Activated CD8-positive, alpha-beta memory T cell treated with anti-CD3 and anti-CD28 coated beads for 24 hours (primary cell): ENCODE measurements around the gene MPRIP.
"Not testable (repeated sequence)": the region's sequence is repeated elsewhere in the genome, so short reads cannot be mapped to it uniquely, and the experiment has no call there.

Source experiments
- DNase-seq: peaks from one replicate; pipeline ENCODE4 v3.0.0-alpha.2; 2020

MPRIP gene

DNA sequence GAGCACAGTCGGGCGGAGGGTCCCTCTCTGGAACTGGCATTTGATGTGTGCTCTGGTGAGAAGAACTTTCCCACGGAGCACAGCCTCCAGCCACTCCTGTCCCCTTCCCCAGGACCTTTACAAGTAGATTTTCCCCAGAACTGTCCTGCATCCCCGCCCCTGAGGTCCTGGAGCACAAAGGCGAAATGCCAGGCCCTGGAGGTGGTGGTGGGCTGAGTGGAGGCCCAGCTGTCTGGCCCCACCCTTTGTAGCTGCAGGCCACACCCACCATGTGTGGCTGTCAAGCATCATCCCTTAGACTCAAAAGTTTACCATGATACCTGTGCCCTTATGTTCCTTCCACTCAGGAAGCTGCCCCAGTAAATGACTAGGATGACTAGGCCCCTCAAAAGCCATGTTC is 126.1 kb downstream of the MPRIP start:
- DNase-seq, result no peak

DNA sequence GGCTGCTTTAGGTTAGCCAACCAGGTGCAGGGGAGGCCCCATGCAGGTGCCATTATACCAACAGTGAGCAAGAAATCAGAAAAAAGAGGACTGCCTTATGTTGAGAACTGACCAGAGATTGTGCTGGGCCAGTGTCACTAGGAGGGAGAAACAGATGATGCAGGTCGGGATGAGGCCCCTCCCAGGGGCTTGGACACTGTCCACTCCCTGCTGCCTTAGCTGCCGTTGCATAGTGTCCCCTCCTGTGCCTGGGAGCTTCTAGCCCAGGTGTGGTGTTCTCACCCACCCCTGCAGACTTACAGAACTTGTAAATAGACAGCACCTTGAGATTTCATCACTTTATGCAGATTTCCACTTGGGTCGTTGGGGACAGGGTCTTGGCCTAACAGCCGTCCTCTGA is 127.1 kb downstream of the MPRIP start:
- no peak for DNase-seq

DNA sequence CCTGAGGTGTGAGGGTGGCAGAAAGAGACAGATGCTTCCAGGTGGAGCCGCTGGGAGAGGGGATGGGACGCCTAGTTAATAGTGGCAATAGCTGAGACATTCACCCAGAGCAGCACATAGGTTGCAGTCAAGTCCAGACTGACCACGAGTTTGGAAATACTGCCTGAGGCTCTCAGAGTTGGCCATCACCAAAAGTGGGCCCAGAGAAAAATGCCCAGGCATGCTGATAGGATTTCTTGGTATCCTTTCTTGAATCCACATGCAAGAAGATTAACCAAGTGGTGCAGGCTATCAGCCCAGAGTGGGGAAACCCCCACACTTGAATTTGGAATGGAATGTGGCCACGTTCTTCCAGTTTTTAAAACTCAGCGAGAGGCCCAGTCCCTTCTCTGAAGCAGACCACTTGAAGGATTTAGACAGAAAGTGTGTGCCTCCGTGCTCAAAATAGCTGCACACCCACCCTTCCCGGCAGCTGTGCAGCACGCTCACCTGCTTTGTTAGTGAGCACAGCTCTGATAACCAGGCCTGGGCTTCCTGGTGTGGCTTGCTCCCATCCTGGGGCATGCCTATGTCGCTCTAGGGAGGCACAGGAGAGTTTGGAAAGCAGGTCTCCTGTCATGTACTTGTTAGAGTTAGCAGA is 128.2 kb downstream of the MPRIP start:
- DNase-seq, result no peak

DNA sequence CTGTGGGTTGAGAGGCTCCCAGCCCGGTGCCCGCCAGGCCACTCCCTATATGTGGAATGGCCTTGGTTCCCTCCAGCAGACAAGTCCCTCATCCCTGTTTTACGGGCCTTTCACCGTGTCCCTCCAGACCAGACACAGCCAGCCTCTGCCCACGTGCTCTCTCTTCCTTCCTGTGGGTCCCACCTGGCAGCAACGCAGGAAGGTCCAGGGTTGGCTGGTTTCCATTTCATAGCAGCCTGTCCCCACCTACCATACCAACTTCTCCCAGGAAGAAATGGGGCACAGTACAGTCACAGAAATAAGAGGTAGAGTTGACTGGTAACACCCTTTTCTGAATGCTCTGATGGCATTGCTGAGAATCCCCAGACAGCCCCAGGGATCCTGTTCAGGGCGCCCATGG is 128.9 kb downstream of the MPRIP start:
- no peak for DNase-seq

DNA sequence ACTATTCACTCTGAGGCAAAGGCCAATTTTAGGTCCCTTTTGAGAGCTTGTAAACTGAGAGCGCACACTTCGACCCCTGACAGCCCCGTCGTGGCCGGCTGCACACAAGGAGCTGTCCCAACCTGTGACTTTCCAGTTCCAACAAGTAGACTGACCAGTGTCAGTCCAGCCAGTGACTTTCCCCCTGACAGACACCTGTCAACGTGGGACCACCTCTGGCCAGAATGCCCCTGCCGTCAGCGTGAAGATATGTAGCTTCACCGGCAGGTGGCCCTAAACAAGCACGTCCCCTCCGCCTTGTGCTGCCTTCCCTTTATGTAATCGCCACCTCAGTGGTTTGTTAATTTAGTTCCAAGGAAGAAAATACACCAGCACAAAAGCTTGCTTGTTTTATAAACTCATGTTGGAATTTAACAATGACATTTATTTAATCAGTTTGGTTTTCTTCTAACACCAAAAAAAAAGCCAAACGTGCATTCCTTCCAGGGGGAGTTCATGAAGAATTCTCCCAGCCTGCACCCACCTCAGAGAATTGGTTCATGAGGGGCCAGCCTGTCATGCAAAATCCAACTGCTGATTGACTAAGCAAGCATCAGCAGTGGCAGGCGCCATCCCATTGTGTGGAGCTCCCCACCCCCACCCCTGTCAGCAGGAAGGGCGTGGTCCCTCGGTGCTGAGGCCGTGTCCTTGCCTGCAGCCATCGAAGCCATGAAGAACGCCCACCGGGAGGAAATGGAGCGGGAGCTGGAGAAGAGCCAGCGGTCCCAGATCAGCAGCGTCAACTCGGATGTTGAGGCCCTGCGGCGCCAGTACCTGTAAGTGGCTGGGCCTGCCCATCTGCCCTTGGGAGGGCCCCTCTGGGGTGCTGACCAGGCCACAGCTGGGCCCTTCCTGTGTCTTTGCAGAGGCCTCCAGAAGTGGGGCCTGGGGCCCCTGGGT is 130.0 kb downstream of the MPRIP start:
- DNase-seq, result no peak

DNA sequence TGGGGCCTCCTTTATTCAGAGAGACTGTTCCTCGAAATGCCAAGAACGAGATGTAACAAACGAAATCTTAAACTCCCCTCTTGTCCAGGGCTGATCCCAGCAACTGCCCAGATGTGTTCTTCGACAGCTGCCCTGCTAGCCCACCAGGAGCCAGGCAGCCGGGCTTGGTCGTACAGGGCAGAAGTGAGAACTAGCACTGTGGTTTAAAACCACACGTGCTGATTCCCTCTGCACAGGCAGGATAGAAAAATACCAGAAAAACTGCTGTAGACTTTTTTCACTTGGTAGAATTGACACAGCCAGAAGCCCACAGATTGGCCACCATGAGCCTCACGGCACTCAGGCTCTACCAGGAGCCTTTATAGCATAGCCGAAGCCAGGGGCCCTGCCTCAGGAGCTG is 130.7 kb downstream of the MPRIP start:
- no peak for DNase-seq

DNA sequence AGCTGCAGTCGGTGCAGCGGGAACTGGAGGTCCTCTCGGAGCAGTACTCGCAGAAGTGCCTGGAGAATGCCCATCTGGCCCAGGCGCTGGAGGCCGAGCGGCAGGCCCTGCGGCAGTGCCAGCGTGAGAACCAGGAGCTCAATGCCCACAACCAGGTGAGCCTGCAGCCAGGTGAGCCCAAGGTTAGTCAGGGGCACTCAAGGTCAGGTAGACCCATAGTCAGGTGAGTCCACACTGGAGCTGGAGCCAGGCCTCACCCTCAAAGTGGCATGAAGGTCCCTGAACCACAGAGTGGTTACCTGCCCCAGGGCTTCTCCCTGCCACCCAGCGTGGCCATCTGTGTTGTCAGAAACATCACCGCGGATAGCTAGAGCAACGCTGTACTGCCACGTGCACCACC is 131.7 kb downstream of the MPRIP start:
- DNase-seq, result no peak

DNA sequence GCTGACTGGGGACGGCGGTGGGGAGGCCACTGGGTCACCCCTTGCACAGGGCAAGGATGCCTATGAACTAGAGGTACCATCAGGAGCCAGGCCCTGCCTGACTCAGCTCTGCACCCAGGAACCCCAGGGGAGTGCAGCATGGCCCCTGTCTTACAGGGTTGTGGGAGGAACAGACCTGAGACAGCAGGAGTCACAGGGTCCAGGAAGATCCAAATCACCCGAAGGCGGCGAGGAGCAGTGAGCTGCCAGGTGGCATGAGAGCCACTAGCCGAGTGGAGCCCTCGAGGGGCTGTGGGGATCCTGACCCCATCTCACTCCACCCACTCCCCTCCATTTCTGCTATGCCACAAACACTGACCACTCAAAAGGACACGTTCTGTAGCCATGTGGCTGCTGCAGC is 133.1 kb downstream of the MPRIP start:
- no peak for DNase-seq

DNA sequence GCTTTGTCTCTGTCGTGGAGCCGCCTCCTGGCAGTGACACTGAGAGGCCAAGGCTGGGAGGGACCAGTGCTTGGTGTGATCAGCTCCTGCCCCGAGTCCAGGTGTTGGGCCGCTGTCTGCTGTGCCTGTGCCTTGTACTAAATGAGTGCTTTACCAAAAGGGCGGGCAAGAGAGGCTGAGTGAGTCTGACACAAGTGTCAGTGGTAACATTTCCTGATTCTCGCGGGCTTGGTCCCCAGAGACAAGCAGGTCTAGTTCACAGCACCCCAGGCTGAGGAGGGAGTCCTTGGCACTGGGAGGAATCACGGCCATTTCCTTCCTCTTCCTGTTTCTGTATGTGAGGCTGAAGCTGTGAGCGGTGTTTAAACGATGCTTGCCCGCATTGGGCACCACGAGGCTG is 133.7 kb downstream of the MPRIP start:
- no peak for DNase-seq

DNA sequence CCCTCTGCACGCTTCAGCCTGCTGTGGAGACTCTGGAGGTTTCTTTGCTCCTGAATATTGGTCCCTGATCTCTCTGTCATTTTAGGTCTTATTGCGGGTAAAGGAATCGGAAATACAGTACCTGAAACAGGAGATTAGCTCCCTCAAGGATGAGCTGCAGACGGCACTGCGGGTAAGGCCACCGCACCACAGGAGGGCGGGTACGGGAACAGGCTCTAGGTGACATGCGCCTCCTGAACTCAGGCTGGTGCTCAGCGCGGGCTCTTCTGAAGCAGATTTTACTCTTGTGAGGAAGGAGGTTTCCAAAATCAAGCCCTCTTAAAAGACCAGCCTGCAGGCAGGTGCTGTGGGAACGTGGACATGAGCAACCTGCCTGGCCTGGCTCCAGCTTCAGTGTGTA is 134.1 kb downstream of the MPRIP start:
- no peak for DNase-seq

DNA sequence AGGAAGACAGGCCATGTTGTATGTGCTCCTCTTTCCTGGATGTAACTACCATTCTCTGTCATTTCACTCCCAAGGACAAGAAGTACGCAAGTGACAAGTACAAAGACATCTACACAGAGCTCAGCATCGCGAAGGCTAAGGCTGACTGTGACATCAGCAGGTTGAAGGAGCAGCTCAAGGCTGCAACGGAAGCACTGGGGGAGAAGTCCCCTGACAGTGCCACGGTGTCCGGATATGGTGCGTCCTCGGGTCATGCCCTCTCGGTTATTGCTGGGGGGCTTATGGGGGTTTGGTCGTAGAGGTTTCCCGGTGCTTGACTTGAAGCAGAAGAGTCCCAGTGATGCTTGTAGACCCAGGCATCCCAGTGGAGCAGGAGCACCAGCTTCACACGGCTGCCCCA is 134.9 kb downstream of the MPRIP start:
- DNase-seq, result no peak

DNA sequence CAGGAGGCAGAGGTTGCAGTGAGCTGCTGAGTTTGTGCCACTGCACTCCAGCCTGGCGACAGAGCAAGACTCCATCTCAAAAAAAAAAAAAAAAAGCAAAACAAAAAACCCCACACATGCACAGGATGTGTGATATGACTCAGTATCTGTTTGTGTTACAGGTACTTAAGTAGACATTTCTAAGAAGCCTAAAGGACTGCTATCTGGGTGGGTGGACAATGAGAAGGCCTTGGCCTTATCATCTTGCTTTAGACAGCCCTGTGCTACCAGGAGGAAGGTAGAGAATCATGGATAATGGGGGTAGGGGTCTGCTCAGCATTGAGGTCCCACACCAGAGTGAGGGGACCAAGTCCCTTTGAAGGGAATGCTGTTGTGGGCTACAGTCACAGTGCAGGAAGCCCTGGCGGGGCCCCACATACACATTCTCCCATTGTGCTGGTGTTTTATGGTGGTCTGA is 137.1 kb downstream of the MPRIP start:
- peak; percentile 76 for DNase-seq

DNA sequence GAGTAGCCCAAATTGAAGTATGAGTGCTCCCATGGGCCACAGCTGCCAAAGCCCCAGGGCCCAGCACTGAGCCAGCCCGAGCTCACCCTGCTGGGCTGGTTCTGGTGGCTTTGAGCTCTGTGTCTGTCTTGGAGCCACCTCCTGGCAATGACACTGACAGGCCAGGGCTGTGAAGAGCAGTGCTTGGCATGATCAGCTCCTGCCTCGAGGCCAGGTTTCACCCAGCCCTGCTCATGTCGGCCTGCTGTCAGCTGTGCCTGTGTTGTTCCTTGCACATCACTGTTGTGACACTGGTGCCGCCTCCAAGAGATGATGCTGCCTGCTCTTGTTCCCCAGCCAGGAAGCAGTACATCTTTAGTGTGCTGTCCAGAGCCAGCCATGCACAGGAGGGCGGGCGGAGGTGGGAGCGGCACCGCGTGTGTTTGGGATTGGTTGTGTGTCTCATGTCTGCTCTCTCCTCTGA is 137.9 kb downstream of the MPRIP start:
- no peak for DNase-seq

DNA sequence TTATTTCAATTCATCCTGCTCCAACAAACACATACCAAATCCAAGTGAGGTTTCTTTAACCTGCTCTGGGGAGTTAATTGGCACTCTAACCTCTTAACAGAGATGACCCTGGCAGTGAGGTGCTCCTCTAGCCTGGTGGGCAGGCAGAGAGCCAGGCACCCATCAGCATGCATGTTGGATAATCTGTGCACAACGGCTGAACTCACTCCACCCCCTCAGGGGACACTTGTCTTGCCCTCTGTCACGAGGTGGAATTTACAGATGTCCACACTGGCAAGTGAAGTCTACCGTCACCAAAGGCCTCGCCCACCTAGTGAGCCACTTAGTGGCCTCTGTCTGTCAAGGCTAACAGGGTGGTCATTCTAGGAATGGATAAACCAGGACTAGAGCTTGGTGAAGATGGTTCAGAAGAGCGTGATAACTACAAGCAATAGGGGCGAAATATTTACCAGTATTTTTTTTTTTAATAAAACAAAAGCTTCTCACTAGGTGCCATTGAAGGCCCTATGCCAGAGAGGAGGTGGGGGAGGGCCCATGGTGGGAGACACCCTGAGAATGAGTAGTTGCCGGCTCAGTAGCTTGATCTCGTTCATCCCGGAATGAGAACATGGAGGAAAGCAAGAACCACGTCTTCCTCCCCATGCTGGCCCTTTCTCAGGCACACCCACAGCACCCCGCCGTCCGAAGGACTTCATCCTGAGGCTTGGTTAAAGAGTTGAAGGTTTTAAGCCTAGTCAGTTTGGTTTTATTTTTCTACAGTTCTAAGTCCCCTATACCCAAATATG is 138.7 kb downstream of the MPRIP start:
- no peak for DNase-seq

DNA sequence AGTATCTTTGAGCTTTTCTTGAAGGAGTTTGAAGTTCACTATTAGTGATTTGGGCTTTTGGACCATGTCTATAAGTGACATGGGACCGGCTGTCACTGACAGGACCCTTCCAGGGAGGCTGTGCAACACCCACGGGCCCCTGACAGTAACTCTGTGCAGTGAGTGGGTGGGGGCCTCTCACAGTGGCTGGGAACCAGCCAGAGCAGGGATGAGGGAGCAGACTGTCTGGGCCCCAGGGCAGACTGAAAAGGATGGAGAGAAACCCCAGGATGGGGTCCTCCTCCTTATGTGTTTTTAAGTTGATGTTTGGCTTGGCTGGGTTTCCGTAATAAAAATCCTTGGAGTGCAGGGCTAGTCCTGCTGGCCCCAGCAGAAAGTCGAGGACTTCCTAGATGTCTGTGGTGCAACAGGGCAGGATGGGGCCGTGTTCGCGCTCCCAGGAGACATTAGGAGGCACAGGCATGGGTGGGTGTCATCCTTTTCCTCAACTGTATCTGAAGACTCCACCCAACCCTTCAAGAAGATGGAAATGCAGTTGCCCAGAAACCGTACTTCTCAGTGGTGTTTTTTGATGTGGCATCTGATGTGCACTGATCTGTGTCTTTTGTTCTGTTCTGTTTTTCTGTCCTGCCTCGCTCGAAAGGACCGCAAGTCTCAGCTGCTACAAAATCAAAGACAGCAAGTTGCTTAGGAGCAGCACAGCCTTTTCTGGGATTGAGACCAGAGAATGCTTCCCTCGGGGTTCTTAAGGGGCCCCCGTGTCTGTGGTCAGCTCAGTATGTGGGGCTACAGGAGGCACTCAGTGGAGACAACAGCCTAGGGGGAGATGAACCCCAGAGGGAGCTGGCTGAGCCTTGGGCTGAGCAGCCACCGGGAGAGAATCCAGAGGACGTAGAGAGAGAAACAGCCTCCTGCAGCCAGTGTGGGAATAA is 139.7 kb downstream of the MPRIP start:
- DNase-seq, result no peak

DNA sequence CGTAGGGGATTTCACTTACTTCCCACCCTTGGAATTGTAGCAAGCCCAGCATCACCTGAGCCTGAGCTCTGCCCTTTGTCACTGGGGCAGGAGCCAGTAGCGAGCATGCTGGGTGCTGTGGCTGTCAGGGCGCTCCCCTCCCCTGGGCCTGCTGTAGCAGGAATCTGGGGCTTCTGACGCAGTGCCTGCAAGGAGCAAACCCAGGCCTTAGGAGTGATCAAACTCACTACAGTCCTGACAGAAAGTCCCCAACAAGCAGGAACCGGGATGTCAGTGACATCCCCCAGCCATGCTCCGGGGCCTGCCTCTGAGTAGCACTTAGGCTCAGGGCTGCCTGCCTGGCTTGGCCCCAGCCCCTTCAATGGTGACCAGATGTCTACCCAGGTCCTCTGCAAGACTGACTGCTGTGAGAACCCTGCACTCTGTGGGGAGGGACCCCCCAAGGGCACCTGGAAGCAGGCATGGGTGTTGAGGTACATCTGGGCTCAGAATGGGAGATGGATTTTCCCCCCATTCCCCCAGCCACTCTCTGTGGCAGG is 140.4 kb downstream of the MPRIP start:
- DNase-seq, result no peak

DNA sequence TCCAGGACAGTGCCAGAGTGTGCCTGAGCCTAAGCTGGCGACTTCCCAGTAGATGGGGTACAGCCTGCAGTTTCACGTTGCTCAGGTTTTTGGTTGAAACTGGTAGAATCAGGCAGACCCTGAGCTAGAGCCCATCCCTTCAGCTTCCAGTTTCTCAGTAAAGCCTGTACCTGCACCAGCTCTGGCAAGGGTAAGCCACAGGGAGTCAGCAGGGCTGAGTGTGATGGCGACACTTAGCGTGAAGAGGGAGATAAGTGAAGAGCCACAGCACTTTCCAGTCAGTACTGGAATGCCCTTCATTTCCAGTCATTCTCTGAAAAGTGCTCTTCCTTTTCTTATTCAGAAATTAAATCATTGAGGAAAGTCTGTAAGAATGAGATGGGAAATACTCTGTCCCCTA is 141.5 kb downstream of the MPRIP start:
- DNase-seq, result no peak

DNA sequence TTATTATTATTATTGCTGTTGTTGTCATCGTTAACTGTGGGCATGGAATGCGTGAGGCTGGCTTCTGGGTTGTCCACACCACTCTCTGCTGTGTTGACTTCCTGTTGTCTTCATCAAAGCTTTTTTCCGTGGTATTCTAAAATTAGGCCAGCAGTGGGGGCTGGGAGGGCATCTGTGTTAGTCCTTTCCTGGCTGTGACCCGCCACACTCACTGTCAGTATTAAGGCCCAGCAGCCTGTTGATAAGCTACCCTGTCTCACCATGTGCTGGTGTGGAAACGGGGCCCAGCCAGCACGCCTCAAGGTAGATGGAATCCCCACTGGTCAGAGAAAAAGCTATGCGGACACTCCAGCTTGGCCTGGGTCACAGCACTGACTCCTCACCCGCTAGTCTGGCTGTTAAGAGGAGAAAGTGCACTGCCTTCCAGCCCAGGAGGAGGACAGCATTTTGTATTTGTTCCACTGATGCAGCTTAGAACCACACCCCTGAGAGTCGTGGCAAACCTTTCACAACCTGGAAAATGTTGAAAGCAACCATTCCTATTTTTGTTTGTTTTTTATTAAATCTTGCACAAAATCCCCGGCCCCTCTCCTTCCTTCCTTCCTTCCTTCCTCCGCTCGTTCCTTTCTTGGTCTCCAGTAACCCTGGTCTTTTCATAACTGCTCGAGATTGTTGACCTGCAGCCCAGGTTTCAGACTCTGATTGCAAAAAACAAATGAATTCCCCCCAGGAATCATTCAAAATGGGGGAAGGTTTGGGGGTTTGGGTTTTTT is 142.9 kb downstream of the MPRIP start:
- not testable (repeated sequence) for DNase-seq

DNA sequence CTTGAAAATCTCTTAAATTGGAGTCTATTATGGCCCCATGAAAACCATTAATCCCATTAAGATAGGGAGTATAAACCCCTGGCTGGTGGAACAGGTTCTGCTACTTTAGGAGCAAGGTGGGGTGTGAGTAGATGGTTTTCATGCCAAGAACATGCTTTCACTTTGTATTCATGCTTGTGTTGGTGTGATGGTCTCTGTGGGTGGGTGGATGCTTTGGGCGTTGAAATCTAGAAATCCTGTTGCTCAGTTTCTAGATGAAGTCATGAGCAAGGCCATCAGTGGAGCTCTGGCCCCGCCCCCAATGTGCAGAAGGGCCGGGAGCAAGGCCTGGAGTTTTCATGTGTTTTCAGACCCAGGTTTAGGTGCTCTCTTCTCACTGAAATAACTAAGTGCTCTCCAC is 143.8 kb downstream of the MPRIP start:
- DNase-seq, result peak; percentile 80

DNA sequence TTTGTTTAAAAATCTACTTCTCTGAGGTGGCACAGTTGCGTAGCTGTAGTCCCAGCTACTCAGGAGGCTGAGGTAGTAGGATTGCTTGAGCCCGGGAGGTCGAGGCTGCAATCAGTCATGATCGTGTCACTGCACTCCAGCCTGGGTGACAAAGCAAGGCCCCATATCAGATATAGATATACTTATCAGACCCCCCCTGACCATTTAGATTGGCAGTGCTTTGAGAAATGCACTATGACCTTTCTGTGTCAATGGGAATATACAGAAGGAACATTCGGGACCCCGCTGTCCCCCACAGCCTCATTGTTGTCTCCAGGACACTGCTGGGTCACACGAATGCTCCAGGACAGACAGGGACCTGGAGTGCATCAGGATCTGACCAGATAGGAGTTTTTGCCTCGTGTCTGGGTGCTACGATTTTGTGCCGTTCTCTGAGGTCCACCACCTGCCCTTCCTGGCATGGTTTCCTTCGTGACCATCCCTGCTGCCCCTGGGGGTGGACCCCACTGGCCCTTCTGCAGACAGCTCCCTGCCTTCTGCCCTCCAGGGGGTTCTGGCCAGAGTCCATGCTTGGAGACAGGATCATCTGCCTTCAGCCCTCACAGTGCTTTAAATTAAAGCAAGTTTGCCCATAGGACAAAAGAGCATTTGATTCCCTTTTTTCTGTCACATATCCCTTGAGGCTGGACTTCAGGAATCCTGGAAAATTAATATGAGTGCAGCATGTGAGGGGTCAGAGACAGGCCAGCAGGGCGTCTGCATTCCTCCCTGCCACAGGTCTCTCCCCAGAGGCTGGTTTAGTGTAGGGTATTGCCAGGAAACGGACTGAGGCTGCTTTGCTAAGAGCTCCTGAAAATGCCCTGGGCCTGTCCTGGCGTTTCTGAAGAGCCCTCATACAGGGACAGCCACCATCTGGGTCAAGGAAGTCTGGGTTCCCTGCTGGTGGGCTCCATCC is 144.6 kb downstream of the MPRIP start:
- no peak for DNase-seq
